H1 (cell line): ENCODE data around the gene C19orf44. TPM values are rescaled to one million over a fixed set of nuclear protein-coding genes. Genes with fewer than 3 reads are reported as not detected.

Experiments used
- POU5F1 ChIP-seq: IDR thresholded peaks from 2 replicates; pipeline ENCODE4 v1.6.1; 2011; ENCODE audit warnings: low read depth, mild to moderate bottlenecking, low read length, moderate library complexity
- RBBP5 ChIP-seq: IDR thresholded peaks from 2 replicates; pipeline ENCODE4 v1.7.1; 2012; ENCODE audit warnings: low read depth, mild to moderate bottlenecking, inconsistent platforms, low read length, moderate library complexity, borderline replicate concordance
- polyA plus RNA-seq, 7 experiments: library from polyadenylated mRNA; depleted of rRNA in 3 of 7; stranded (reverse) in 5 of 7; unstranded in 2 of 7; fragments of >200 nt in 5 of 7; fragments of 200-250 nt in 2 of 7; gene quantifications; 1 replicate in 5 of 7; 2 replicates in 1 of 7; 4 replicates in 1 of 7; pipeline versions ENCODE4 v1.2.1 to v1.2.3, GENCODE V29; 2011 to 2013; ENCODE audit warnings: missing spikeins in 2 of 7, mixed read lengths in 2 of 7
- total RNA-seq: library from RNA; stranded (reverse); fragmentation: NEBNext Ultra II Directional; extraction: Animal tissue kit (Norgen Biotek cat#: 25700); gene quantifications from 2 replicates; pipeline ENCODE4 v1.2.1, GENCODE V29; 2021
- TF ChIP-seq, protein P1 (sequence below): fragments of 300-600 bp; sonication (generic); IDR thresholded peaks from 2 replicates; pipeline ENCODE4 v1.7.1; 2012; ENCODE audit warnings: low read length, moderate library complexity, mild to moderate bottlenecking, inconsistent platforms; ENCODE audit not compliant: insufficient replicate concordance
- TF ChIP-seq, protein P2 (sequence below): IDR thresholded peaks from 2 replicates; pipeline ENCODE4 v1.6.1; 2011; ENCODE audit warnings: low read length, improper control_type of control experiment

Gene C19orf44
- total and polyA plus RNA-seq, 2 of the 8 experiments (the other 6 are each of a cell fraction or from before 2014, with no cell fraction given) = 2.1 to 4.5 TPM

DNA sequence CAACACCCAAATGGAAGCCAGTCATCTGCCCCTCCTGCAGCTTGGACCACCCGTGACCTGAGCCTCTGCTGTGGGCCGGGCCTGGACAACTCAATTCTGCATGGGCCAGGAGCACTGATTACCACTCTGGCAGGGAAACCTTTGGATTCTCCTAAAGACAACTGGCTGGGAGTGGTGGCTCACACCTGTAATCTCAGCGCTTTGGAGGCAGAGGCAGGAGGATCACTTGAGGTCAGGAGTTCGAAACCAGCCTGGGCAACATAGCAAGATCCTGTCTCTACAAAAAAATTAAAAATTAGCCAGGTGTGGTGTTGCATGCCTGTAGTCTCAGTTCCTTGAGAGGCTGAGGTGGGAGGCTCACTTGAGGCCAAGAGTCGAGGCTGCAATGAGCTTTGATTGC, 31.0 kb upstream of the C19orf44 start (continued):
- TF ChIP-seq, protein P1, sequence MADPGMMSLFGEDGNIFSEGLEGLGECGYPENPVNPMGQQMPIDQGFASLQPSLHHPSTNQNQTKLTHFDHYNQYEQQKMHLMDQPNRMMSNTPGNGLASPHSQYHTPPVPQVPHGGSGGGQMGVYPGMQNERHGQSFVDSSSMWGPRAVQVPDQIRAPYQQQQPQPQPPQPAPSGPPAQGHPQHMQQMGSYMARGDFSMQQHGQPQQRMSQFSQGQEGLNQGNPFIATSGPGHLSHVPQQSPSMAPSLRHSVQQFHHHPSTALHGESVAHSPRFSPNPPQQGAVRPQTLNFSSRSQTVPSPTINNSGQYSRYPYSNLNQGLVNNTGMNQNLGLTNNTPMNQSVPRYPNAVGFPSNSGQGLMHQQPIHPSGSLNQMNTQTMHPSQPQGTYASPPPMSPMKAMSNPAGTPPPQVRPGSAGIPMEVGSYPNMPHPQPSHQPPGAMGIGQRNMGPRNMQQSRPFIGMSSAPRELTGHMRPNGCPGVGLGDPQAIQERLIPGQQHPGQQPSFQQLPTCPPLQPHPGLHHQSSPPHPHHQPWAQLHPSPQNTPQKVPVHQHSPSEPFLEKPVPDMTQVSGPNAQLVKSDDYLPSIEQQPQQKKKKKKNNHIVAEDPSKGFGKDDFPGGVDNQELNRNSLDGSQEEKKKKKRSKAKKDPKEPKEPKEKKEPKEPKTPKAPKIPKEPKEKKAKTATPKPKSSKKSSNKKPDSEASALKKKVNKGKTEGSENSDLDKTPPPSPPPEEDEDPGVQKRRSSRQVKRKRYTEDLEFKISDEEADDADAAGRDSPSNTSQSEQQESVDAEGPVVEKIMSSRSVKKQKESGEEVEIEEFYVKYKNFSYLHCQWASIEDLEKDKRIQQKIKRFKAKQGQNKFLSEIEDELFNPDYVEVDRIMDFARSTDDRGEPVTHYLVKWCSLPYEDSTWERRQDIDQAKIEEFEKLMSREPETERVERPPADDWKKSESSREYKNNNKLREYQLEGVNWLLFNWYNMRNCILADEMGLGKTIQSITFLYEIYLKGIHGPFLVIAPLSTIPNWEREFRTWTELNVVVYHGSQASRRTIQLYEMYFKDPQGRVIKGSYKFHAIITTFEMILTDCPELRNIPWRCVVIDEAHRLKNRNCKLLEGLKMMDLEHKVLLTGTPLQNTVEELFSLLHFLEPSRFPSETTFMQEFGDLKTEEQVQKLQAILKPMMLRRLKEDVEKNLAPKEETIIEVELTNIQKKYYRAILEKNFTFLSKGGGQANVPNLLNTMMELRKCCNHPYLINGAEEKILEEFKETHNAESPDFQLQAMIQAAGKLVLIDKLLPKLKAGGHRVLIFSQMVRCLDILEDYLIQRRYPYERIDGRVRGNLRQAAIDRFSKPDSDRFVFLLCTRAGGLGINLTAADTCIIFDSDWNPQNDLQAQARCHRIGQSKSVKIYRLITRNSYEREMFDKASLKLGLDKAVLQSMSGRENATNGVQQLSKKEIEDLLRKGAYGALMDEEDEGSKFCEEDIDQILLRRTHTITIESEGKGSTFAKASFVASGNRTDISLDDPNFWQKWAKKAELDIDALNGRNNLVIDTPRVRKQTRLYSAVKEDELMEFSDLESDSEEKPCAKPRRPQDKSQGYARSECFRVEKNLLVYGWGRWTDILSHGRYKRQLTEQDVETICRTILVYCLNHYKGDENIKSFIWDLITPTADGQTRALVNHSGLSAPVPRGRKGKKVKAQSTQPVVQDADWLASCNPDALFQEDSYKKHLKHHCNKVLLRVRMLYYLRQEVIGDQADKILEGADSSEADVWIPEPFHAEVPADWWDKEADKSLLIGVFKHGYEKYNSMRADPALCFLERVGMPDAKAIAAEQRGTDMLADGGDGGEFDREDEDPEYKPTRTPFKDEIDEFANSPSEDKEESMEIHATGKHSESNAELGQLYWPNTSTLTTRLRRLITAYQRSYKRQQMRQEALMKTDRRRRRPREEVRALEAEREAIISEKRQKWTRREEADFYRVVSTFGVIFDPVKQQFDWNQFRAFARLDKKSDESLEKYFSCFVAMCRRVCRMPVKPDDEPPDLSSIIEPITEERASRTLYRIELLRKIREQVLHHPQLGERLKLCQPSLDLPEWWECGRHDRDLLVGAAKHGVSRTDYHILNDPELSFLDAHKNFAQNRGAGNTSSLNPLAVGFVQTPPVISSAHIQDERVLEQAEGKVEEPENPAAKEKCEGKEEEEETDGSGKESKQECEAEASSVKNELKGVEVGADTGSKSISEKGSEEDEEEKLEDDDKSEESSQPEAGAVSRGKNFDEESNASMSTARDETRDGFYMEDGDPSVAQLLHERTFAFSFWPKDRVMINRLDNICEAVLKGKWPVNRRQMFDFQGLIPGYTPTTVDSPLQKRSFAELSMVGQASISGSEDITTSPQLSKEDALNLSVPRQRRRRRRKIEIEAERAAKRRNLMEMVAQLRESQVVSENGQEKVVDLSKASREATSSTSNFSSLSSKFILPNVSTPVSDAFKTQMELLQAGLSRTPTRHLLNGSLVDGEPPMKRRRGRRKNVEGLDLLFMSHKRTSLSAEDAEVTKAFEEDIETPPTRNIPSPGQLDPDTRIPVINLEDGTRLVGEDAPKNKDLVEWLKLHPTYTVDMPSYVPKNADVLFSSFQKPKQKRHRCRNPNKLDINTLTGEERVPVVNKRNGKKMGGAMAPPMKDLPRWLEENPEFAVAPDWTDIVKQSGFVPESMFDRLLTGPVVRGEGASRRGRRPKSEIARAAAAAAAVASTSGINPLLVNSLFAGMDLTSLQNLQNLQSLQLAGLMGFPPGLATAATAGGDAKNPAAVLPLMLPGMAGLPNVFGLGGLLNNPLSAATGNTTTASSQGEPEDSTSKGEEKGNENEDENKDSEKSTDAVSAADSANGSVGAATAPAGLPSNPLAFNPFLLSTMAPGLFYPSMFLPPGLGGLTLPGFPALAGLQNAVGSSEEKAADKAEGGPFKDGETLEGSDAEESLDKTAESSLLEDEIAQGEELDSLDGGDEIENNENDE = no peak
- TF ChIP-seq, protein P2, sequence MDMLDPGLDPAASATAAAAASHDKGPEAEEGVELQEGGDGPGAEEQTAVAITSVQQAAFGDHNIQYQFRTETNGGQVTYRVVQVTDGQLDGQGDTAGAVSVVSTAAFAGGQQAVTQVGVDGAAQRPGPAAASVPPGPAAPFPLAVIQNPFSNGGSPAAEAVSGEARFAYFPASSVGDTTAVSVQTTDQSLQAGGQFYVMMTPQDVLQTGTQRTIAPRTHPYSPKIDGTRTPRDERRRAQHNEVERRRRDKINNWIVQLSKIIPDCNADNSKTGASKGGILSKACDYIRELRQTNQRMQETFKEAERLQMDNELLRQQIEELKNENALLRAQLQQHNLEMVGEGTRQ = no peak
- TF ChIP-seq POU5F1 (no peak), RBBP5 (no peak)
